Large intestine (tissue), 3 donors: ENCODE data around the gene TRIO. TPM values are rescaled to one million over a fixed set of nuclear protein-coding genes. Genes with fewer than 3 reads are reported as not detected.

ENCODE experiments used
- DNase-seq, 2 donors: peaks; one replicate each; pipeline versions ENCODE4 v3.0.0 to v3.0.0-alpha.2; 2013
- H3K27ac ChIP-seq: one replicate; pipeline ENCODE4 v1.5.1; 2013; ENCODE audit warnings: low read length
- H3K27me3 ChIP-seq: 2 replicates; pipeline ENCODE4 v1.6.1; 2013; ENCODE audit warnings: low read length; ENCODE audit not compliant: control insufficient read depth, insufficient read depth
- H3K36me3 ChIP-seq: 2 replicates; pipeline ENCODE4 v1.6.1; 2013; ENCODE audit warnings: low read length; ENCODE audit not compliant: control insufficient read depth, insufficient read depth
- H3K4me1 ChIP-seq: one replicate; pipeline ENCODE4 v1.6.1; 2013; ENCODE audit warnings: low read length; ENCODE audit not compliant: control insufficient read depth, insufficient read depth
- H3K4me3 ChIP-seq: one replicate; pipeline ENCODE4 v1.5.1; 2013; ENCODE audit warnings: low read length
- H3K9me3 ChIP-seq: one replicate; pipeline ENCODE4 v1.6.1; 2013; ENCODE audit warnings: mild to moderate bottlenecking, low read depth, low read length, moderate library complexity; ENCODE audit not compliant: control insufficient read depth
- WGBS: methylation state at CpG from one replicate; pipeline ENCODE4 v1.1.5; 2013; ENCODE audit warnings: low lambda C conversion rate; ENCODE audit not compliant: insufficient coverage; 5-methylcytosine and 5-hydroxymethylcytosine counted together
- polyA plus RNA-seq: library from polyadenylated mRNA; unstranded; fragments of 120-200 nt; gene quantifications from one replicate; pipeline ENCODE4 v1.2.1, GENCODE V29; 2013

TRIO gene
- polyA plus RNA-seq, 1 donor, result 66.6 TPM

DNA sequence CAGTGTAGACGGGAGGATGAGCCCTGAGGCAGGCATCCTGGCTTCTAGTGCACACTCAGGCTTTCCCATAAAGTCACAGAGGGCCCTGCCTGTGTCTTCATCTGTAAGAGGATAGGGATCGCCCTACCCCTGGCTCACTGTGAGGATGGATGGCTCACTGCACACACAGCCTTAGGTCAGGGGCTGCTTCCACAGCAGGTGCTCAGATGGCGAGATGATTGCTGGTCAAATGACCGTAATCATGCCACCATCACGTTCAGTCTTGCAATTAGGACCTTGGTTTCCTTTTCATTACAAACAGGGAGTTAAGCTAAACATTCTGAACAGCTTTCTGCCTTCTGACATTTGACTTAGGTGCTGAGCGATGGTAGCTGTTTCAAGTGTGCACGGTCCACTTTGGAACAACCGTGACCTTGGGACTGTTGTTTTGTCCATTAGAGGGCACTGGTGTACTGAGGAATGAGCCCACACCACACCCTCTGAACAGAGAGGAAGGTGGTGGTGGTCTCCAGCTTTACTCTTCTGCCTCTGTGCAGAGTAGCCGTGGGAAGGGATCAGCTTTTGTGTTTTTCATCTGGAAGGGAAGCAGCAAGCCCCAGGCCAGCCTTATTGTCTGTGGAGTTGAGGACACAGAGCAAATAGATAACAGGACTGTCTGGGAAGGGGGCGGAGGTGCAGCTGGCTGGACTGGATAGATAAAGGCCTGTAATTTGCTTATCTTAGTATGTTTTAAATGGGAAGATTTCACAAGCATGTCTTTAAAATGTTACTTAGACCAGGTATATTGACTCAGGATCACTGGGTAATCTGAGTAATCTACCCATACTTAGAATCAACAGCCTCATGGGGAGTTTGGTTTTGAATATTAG lies 183.1 kb downstream of the TRIO start:
- Histone ChIP-seq H3K4me1 (peaks cover 8% of the 10 kb centered on the region), H3K9me3 (no peaks in the 10 kb centered on the region), H3K27me3 (no peaks in the 10 kb centered on the region), H3K4me3 (no peak overlapping the region), H3K36me3 (peaks cover 32% of the 10 kb centered on the region), H3K27ac (peak overlapping the region; percentile 41)
- 74% methylated on average over 3 of the region's 10 CpGs for WGBS
- peak; percentile 44 to 62 for DNase-seq

DNA sequence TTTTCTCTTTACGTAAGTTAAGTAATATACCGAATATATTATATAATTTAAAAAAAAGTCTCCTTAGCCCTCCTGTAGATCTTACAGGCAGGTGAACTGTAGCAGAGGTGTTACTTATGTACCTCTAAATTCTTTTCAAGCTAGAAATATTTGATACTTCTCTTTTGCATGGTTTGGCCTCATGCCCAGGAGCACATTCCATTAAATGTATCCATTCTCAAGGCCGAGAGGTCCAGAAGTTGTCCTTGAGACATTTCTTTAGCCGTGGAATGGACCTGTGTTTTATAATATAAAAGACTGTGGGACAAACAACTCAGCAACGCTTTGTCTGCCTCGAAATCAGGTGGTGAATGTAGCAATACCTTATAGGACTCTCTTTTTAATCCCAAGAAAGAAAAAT lies 184.5 kb downstream of the TRIO start:
- WGBS, result 95% methylated on average over 4 of the region's 6 CpGs
- Histone ChIP-seq H3K4me1 (peaks cover 8% of the 10 kb centered on the region), H3K36me3 (peaks cover 30% of the 10 kb centered on the region), H3K4me3 (no peak overlapping the region), H3K27ac (no peak overlapping the region), H3K9me3 (no peaks in the 10 kb centered on the region), H3K27me3 (no peaks in the 10 kb centered on the region)
- DNase-seq, result no peak

- no peak overlapping the region for H3K4me3 ChIP-seq
- H3K27me3 ChIP-seq, result no peaks in the 10 kb centered on the region
- no peak for DNase-seq
- WGBS, result 98% methylated on average over 8 of the region's 14 CpGs
- H3K4me1 ChIP-seq, result peaks cover 8% of the 10 kb centered on the region
- peaks cover 34% of the 10 kb centered on the region for H3K36me3 ChIP-seq
- no peaks in the 10 kb centered on the region for H3K9me3 ChIP-seq
- no peak overlapping the region for H3K27ac ChIP-seq
Observed at GRCh38 chr5:14328144-14328543, 185.0 kb downstream of the TRIO start.

- no peak for DNase-seq
- Histone ChIP-seq H3K36me3 (peaks cover 48% of the 10 kb centered on the region), H3K27ac (no peak overlapping the region), H3K4me3 (no peak overlapping the region), H3K27me3 (no peaks in the 10 kb centered on the region), H3K9me3 (no peaks in the 10 kb centered on the region), H3K4me1 (peaks cover 8% of the 10 kb centered on the region)
- 70% methylated on average over 2 of the region's 2 CpGs for WGBS
Observed at GRCh38 chr5:14330291-14330690, 187.1 kb downstream of the TRIO start.

- WGBS, result 100% methylated on average over 3 of the region's 14 CpGs
- no peak for DNase-seq
Observed at GRCh38 chr5:14330729-14331385, 187.7 kb downstream of the TRIO start.

GRCh38 chr5:14331386-14331781 lies 188.2 kb downstream of the TRIO start:
- Histone ChIP-seq H3K4me3 (no peak overlapping the region), H3K4me1 (peaks cover under 1% of the 10 kb centered on the region), H3K27ac (no peak overlapping the region), H3K27me3 (no peaks in the 10 kb centered on the region), H3K36me3 (peaks cover 50% of the 10 kb centered on the region), H3K9me3 (no peaks in the 10 kb centered on the region)
- no CpG with 5 or more reads among the region's 4 CpGs for WGBS
- no peak for DNase-seq

More at GRCh38 chr5:14330729-14331385, 187.7 kb downstream of the TRIO start:
- Histone ChIP-seq H3K36me3 (peaks cover 50% of the 10 kb centered on the region), H3K4me3 (no peak overlapping the region), H3K4me1 (peaks cover 6% of the 10 kb centered on the region), H3K9me3 (no peaks in the 10 kb centered on the region), H3K27ac (no peak overlapping the region), H3K27me3 (no peaks in the 10 kb centered on the region)

- no peaks in the 10 kb centered on the region for H3K9me3 ChIP-seq
- H3K27ac ChIP-seq, result no peak overlapping the region
- DNase-seq, result no peak
- H3K4me3 ChIP-seq, result no peak overlapping the region
- H3K36me3 ChIP-seq, result peaks cover 57% of the 10 kb centered on the region
- H3K27me3 ChIP-seq, result no peaks in the 10 kb centered on the region
- WGBS, result 89% methylated on average over 1 of the region's 6 CpGs
- H3K4me1 ChIP-seq, result no peaks in the 10 kb centered on the region
Observed at GRCh38 chr5:14332038-14332631, 189.0 kb downstream of the TRIO start.

GRCh38 chr5:14332746-14333145 lies 189.6 kb downstream of the TRIO start:
- Histone ChIP-seq H3K9me3 (no peaks in the 10 kb centered on the region), H3K4me1 (no peaks in the 10 kb centered on the region), H3K4me3 (no peak overlapping the region), H3K27me3 (no peaks in the 10 kb centered on the region), H3K27ac (no peak overlapping the region), H3K36me3 (peaks cover 62% of the 10 kb centered on the region)
- WGBS, result no CpG with 5 or more reads among the region's 10 CpGs
- DNase-seq, result no peak

DNA sequence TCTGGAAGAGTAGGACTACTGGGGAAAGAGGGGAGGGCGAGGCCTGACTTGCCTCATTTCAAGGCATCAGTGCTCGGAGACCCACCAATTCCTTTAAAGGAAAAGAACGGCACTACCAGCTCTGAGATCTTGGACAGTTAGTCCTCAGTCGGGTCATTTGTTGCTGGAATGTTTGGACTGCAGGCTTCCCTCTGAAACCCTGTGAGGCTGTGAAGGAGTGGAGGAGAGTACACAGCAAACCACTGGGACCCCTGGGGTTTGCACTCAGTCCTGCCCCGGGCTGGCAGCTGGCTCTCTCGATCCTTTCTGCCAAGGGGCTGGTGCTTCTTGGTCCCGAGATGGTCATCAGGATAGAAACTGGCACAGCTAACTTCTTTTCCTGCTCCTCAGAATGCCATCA lies 194.5 kb downstream of the TRIO start:
- Histone ChIP-seq H3K36me3 (peaks cover 70% of the 10 kb centered on the region), H3K9me3 (no peaks in the 10 kb centered on the region), H3K27me3 (no peaks in the 10 kb centered on the region), H3K4me3 (no peak overlapping the region), H3K27ac (no peak overlapping the region), H3K4me1 (peaks cover 9% of the 10 kb centered on the region)
- no CpG with 5 or more reads among the region's 7 CpGs for WGBS
- no peak for DNase-seq

GRCh38 chr5:14339468-14339867 lies 196.3 kb downstream of the TRIO start:
- no peaks in the 10 kb centered on the region for H3K9me3 ChIP-seq
- H3K27ac ChIP-seq, result no peak overlapping the region
- WGBS, result 100% methylated on average over 1 of the region's 11 CpGs
- no peak for DNase-seq
- H3K36me3 ChIP-seq, result peaks cover 62% of the 10 kb centered on the region
- H3K27me3 ChIP-seq, result no peaks in the 10 kb centered on the region
- no peak overlapping the region for H3K4me3 ChIP-seq
- H3K4me1 ChIP-seq, result peaks cover 9% of the 10 kb centered on the region
